NCI-H1694 (cell line): ENCODE data around the gene SLC12A4.
"Not testable (repeated sequence)": the region's sequence is repeated elsewhere in the genome, so short reads cannot be mapped to it uniquely, and the experiment has no call there.

Experiments
- DNase-seq: peaks from one replicate; lab custom pipeline; 2025; lab: John Stamatoyannopoulos, UW

The SLC12A4 gene

DNA sequence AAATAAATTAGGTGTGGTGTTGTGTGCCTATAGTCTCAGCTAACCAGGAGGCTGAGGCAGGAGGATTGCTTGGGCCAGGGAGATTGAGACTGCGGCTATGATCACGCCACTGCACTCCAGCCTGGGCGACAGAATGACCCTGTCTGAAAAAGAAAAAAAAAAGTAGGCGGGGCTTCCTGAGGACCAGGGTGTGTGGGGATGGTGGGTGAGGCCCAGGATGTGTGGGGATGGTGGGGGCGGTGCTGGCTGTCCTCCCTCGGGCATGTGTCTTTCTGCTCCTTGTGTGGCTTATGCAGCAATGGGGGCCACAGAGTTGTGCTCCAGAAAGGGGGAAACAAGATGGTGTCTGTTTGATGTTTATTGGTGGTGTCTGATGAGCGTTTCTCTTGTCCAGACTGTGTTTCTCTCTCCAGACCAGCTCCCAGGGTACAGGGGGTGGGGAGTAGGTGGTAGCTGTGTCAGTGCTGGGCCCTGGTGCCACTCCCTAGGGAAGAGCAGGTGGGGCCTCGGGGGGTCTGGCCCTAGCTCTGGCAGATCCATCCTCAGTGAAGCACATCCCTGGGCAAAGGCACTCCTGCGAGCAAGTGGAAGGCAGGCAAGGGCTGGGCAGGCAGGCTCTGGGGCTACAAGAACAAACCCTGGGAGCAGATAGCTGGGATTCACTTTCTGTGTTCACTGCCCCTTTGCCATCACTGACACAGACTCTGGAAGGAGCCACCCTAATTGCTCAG lies 26.8 kb downstream of the SLC12A4 start:
- no peak for DNase-seq

DNA sequence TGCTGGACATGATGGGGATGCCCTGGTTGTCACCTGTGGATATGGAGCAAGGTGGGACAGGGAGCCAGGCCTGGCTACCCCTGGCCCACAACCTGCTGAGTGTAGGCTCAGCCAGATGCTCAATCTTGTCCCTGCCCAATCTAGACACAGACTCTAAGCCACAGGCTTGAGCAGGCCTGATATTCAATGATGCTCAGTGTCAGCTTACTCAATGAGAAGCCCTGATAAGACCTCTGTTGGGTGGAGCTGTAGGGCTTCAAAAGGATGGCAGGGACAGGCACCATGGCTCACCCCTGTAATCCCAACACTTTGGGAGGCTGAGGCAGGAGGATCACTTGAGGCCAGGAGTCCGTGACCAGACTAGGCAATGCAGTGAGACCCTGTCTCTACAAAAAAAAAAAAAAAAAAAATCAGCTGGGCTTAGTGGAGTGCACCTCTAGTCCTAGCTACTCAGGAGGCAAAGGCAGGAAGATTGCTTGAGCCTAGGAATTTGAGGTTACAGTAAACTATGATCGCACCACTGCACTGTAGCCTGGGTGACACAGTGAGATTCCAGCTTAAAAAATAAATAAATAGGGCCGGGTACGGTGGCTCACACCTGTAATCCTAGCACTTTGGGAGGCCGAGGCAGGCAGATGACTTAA lies 27.9 kb downstream of the SLC12A4 start:
- no peak for DNase-seq

DNA sequence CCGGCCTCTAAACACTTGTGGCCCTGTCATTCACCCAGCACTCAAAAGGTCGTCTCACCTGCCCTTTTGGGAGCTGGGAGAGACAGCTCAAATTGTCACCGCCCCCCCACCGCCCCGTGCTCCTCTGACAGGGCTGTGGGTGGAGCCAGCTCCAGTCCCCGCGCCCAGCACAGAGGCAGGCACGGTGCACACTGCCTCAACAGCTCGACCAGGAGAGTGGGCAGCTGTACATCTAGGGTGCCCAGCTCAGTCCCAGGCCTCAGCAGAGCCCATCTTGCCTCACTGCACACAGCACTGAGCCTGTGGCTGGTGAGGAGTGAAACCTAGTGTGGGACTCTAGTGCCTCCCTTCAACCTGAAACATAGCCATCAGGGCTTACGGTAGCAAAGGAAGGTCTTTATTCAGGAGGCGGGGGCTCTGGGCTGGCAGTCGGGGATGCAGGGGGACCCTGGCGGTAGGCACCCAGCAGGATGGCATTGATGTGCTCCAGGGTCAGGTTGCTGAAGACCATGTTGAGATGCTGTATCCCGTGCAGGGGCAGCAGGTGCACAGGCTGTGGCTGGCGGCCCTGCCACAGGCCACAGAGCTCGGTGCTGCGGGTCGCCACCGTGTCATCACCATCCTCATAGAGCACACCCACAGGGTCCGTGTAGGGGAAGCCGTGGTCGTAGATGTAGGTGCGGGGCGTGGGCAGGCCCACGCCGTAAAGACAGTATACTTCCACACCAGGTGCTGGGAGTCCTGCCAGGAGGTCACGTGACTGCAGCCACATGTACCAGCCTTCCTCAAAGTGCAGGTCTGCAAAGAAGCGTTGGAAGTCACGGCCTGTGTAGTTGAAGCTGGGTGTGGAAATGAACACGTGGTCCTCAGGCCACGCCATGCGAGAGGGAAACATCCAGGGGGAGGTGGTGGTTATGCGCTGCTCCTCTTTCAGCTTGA lies 28.7 kb downstream of the SLC12A4 start:
- DNase-seq: no peak

DNA sequence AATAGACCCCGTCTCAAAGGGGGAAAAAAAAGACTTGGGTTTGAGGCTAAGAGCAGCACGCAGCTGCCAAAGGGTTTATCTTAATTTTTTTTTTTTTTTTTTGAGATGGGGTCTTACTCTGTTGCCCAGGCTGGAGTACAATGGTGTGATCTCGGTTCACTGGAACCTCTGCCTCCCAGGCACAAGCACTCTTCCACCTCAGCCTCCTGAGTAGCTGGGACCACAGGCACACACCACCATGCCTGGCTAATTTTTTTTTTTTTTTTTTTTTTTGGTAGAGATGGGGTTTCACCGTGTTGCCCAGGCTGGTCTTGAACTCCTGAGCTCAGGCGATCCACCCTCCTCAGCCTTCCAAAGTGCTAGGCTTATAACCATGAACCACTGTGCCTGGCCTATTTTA lies 30.7 kb downstream of the SLC12A4 start:
- not testable (repeated sequence) for DNase-seq

DNA sequence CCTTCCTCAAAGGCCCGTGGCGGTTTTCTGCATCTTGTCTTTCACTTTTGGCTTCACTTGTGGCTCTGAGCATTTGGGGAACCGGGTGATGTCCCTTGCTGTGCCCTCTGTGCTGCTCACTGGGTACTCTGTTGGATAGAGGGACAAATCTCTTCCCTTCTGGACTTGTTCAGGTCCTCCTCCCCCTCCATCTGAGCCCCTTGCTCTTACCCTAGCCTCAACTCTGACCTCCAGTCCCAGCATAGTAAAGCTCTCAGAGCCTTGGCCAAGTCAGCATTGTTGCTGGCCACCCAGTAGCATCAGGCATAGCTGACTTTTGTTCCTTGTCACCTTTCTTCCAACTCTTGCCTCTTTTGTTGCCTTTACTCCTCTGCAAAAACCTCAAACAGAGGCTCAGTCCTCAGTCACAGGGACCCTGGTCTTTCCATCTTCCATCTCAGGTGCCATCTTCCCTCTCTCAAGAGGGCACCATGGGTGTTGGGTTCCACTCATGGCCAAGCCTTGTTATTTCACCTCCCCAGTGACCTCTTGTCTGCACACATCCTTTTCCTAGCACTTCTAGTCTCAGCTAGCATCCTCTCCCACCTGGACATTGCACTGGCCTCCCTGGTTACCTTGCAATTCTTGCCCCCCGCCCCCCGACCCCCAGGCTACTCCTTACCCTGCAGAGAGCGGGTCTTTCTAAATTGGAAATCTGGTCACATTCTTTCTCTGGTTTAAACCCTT lies 31.4 kb downstream of the SLC12A4 start:
- no peak for DNase-seq

DNA sequence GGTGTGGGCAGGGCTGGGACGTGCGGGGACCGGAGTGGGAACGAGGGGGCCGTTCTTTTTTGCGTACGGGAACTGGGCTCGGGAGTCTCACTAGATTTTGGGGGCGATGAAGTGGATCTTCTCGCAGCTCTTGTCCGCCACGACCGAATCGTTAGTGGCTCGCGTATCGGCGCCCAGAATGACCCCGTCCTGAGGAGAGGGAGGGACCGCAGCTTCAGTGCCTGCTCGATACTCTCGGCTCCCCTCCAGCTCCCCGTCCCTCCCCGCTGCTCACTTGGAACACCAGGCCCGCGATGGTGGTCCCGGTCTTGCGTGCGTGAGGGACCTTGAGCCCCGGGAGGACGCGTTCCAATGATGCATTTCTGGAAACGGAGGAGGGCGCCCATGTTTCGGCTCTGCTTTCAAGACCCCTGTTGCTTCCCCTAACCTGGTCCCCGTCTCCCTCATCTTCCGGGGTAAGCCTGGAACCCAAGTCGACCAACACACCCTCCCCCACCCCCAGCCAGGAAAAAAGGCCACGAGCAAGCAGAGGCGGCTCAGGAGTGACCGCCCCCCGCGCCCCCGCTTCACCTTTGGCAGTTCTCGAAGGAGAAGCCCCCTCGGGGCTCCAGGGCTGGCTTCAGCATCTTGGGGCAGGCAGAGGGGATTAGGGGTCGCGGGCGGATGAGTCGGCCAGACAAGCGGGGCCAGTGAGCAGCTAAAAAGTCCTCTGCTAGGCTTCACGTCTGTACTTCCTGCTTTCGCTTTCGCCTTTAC lies 32.1 kb downstream of the SLC12A4 start, which contains the start of gene PSMB10:
TSS of gene PSMB10 (minus strand) at position 727 of the 756 bp plus-strand sequence. CDS start at position 626, 101 bp downstream.
- no peak for DNase-seq

DNA sequence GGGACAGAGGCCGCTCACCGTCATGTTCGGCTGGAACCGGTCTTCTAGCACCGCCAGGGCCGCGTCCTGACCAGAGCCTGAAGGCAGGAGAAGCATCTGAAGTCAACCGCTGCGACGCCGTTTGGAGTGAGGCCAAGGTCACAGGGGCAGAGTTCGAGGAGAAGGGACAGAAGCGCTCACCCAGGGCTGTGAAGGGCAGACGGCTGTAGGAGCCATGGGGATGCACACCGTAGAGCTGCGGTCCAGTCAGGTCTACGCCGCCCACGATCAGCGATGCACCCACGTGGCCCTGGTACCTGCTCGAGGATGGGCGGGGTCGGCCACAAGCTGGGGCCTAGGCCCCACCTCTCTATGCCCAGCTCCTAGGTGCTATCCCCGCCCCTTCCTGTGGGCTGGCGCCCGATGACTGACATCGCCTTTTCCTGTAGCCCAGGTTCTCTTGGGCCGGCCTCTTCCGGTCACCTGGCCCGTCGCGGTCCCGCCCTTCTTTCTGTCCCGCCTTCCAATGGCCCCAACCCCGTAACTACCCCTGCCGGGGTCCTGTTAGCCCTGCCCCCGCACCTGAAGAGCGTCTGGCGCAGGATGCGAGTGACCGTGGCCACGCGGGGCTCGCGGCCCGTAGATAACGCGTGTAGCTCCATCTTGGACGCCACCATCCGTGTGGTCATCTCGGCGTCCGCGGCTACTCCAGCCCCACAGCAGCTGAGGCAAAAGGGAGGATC lies 32.9 kb downstream of the SLC12A4 start:
- DNase-seq: peak; percentile 90

DNA sequence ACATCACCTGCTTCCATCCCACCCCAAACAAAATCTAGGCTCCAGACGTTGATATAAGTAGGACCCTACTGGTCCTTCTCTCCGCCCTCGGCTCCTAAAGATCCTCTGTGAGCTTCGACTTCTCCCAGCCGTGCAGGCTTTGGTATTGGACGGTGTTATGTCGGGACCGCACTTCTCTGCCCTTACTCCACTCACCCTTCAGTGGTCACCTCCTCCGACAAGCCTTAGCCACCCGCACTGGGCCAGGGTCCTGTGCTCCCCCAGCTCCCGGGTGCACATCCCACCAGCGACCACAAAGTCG lies 33.4 kb downstream of the SLC12A4 start:
- DNase-seq: no peak

DNA sequence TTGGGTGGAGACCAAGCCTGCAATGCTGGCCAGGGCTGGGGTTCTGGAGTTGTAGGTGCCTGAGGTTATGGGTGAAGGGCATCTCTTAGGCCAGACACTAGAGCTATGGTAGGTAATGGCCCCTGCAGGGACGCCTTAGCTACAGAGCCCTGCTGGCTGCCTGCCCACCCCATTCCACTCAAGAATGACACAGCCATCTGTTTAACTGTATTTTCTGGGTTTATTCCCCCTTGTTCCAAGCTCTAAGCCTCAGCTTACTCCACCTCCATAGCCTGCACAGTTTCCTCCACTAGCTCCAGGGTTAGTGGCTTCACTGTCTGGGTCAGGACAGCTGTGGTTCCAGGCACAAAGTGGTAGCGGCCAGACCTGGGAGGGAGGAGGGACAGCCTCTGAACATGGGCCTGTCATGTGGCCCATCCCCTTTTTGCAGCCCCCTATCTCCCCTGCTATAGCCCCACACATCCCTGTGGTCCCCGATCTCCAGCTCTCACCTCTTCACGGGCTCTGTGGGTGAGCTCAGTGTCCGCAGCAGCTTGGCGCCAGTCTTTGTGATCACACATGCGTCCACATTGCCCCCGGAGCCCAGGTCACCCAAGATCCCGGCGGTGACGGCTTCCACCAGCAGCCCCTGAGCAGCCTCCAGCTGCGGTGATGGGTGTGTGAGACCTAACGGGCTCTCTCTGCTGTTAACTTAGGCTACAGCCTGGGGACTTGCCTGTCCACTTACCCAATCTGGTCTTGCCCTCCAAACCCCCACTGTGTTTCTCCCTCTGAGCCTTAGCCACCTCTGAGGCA lies 33.9 kb downstream of the SLC12A4 start:
- DNase-seq: no peak

DNA sequence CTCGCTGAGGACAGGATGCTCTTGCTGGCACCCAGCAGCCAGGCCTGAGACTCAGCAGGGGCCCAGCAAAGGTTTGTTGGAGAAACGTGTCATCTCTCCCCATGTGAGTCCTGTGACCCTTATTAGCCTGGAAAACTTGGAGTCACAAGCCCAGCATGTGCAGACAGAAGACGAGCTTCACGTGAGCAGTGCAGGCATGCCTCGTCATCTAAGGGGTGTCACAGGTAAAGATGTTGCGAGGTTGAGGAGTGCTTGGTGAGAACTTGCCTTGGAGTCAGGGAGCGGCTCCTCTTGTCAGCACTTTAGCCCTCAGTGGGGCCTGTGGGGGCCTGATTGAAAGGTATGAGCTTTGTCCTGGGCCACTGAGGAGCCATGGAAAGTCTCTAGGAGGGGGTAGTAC lies 34.6 kb downstream of the SLC12A4 start:
- no peak for DNase-seq

DNA sequence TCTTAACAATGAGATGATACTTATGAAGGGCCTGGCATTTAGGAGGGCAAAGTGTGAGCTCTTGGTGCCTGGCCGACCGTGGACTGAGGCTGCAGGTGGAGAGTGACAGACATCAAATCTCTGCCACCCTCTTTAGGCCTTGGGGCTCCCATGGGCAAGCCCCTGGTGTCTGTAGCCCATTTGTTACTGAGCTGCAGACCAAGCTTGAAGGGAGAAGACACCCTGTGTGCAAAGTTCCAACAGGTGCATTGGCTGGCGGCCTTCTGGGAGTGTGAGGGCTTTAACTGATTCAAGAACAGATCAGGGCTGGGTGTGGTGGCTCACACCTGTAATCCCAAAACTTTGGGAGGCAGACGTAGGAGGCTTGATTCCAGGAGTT lies 36.0 kb downstream of the SLC12A4 start:
- no peak for DNase-seq

DNA sequence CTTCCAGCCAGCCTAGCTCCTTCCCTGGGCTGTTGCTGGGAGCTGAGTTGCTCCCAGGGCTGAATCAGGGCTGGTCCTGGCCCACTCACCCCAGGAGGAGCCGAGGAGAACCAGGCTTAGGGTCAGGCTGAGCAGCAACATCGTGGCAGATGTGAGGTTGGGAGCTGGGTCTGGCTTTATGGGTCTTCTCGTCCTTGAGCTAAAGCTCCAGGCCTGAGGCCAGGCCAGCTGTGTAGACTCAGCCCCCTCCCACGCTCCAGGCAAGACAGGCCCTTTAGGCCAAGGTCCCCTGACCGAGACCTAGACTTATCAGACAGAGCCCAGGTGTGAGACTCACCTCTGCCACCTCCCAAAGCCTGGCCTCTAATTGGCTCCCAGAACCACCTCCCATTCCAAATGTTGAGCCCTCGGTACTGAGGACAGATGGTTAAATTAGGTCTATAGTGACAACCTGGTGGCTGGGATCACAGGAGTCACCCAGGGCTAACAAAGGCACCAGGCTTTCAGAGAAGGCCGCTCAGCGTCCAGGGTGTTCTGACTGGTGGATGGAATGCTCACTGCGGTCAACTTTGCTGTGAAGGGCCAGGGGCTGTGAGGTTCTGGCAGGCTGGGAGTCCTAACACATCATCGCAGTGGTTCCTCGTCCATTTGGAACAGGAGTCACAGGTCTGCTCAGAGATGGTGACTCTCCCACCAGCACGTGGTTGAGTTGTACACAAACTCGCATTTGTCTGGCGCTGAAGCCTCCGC lies 36.5 kb downstream of the SLC12A4 start, which contains the start of gene CTRL:
TSS of gene CTRL (minus strand) at position 151 of the 750 bp plus-strand sequence. CDS start at position 141, 10 bp downstream.
- no peak for DNase-seq

DNA sequence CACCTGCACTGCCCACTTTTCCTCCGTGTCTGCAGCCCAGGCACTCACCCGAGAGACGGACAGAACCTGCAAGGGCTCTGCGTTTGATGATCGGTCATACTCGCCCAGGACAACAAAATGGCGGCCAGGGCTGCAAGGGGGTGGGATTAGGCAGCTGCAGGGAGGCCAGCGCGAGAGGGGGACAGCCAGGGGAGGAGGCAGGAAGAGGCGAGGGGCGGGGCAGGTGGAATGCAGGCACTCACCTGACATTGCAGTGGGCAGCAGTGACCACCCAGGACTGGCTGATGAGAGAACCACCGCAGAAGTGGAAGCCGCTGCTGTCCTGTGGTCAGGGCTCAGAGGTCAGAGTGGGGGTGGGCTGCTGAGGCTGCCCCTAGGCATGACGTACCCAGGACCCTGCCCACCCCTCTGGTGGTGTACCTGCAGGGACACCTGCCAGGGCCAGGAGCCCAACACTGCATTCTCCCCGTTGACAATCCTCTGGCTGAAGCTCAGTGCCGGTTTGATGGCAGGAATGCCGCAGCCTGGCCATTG lies 37.7 kb downstream of the SLC12A4 start:
- DNase-seq: no peak

DNA sequence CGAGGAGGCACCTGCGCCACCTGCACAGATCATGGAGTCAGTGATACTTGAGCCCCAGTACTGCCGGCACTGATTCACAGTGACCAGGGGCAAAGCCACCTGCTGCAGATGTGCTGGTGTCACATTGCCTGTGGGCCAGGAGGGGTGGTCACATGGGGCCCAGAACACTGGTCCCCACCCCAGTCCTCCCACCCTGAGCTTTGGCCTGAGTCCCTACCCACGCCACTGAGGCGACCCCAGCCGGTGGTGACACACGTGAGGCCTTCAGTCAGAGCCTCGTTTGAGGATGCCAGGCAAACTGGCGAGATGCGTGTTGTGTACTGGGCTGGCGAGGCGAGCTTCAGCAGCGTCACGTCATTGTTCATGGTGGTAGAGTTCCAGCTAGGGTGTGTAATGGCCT lies 38.2 kb downstream of the SLC12A4 start:
- no peak for DNase-seq

DNA sequence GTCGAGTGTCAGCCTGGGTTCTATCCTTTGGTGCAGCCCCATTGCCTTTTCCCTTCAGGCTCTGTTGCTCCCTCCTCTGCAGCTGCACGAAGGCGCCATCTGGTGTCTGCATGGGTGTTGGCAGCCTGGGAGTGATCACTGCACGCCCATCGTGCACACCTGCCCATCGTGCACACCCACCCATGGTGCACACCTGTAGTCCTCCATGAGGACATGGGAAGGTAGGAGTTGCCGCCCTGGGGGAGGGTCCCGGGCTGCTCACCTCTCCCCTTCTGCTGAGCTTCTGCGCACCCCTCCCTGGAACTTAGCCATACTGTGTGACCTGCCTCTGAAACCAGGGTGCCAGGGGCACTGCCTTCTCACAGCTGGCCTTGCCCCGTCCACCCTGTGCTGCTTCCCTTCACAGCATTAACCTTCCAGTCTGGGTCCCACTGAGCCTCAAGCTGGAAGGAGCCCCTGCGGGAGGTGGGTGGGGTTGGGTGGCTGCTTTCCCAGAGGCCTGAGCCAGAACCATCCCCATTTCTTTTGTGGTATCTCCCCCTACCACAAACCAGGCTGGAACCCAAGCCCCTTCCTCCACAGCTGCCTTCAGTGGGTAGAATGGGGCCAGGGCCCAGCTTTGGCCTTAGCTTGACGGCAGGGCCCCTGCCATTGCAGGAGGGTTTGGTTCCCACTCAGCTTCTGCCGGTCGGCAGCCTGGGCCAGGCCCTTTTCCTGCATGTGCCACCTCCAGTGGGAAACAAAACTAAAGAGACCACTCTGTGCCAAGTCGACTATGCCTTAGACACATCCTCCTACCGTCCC lies 39.7 kb downstream of the SLC12A4 start:
- DNase-seq: peak; percentile 34

DNA sequence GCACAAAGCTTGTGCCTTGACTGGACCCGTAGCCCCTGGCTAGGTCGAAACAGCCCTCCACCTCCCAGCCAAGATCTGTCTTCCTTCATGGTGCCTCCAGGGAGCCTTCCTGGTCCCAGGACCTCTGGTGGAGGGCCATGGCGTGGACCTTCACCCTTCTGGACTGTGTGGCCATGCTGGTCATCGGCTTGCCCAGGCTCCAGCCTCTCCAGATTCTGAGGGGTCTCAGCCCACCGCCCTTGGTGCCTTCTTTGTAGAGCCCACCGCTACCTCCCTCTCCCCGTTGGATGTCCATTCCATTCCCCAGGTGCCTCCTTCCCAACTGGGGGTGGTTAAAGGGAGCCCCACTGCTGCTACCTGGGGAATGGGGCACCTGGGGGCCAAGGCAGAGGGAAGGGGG lies 40.3 kb downstream of the SLC12A4 start:
- DNase-seq: no peak

DNA sequence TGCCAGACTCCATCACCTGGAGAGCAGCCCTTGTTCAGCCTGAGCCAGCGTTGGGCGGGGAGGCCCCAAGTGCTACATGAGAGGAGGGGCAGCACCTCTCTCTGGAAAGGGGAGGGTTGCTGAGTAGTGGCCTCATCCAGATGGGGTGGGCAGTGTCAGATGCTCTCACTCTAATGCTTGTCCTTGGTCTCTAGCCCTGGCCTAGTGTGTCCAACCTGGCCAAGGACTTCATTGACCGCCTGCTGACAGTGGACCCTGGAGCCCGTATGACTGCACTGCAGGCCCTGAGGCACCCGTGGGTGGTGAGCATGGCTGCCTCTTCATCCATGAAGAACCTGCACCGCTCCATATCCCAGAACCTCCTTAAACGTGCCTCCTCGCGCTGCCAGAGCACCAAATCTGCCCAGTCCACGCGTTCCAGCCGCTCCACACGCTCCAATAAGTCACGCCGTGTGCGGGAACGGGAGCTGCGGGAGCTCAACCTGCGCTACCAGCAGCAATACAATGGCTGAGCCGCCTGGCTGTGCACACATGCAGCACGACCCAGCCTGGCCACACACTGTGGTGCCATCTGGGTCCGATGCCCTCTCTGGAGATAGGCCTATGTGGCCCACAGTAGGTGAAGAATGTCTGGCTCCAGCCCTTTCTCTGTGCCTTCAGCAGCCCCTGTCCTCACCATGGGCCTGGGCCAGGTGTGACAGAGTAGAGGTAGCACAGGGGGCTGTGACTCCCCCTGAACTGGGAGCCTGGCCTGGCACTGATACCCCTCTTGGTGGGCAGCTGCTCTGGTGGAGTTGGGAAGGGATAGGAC lies 41.1 kb downstream of the SLC12A4 start:
- DNase-seq: no peak
